ENCODE results near the gene TLR10. TPM values are rescaled to one million over a fixed set of nuclear protein-coding genes. Genes with fewer than 3 reads are reported as not detected.
"Not testable (repeated sequence)": the region's sequence is repeated elsewhere in the genome, so short reads cannot be mapped to it uniquely, and the experiment has no call there.

TLR10 gene
- polyA plus RNA-seq, 12 donors = 0.14 to 3.1 (median 0.35) TPM; not detected in 2

- no peak for DNase-seq
Observed at GRCh38 chr4:38802561-38803355, 20.0 kb upstream of the TLR10 start.

GRCh38 chr4:38800961-38801450 is 18.2 kb upstream of the TLR10 start:
- DNase-seq = no peak

GRCh38 chr4:38800366-38800765 is 17.6 kb upstream of the TLR10 start:
- DNase-seq = no peak

- no peak for DNase-seq
Observed at GRCh38 chr4:38795087-38795486, 12.3 kb upstream of the TLR10 start.

- DNase-seq = no peak
Observed at GRCh38 chr4:38794051-38794450, 11.3 kb upstream of the TLR10 start.

GRCh38 chr4:38791010-38791409 is 8.2 kb upstream of the TLR10 start:
- DNase-seq = no peak

- no peak for DNase-seq
Observed at GRCh38 chr4:38788317-38788716, 5.5 kb upstream of the TLR10 start.

GRCh38 chr4:38787693-38788092 is 4.9 kb upstream of the TLR10 start:
- no peak for DNase-seq

GRCh38 chr4:38785901-38786402 is 3.2 kb upstream of the TLR10 start:
- no peak for DNase-seq

- DNase-seq = no peak
Observed at GRCh38 chr4:38785041-38785790, 2.4 kb upstream of the TLR10 start.

GRCh38 chr4:38784141-38784540 is 1.4 kb upstream of the TLR10 start:
- DNase-seq = no peak

- no peak for DNase-seq
Observed at GRCh38 chr4:38783109-38783460, 295 bp upstream of the TLR10 start.

GRCh38 chr4:38781854-38782261 is 932 bp downstream of the TLR10 start:
- no peak for DNase-seq

- no peak for DNase-seq
Observed at GRCh38 chr4:38780833-38781484, 1.8 kb downstream of the TLR10 start.

- DNase-seq = no peak
Observed at GRCh38 chr4:38779790-38780189, 3.0 kb downstream of the TLR10 start.

- not testable (repeated sequence) for DNase-seq
Observed at GRCh38 chr4:38777925-38778324, 4.9 kb downstream of the TLR10 start.

- DNase-seq = no peak
Observed at GRCh38 chr4:38775326-38775725, 7.5 kb downstream of the TLR10 start.

- no peak for DNase-seq
Observed at GRCh38 chr4:38774181-38774955, 8.4 kb downstream of the TLR10 start.

GRCh38 chr4:38770281-38770680 is 12.5 kb downstream of the TLR10 start:
- DNase-seq = not testable (repeated sequence)

- no peak for DNase-seq
Observed at GRCh38 chr4:38769857-38770256, 12.9 kb downstream of the TLR10 start.

- no peak for DNase-seq
Observed at GRCh38 chr4:38769441-38769840, 13.3 kb downstream of the TLR10 start.

- DNase-seq = no peak
Observed at GRCh38 chr4:38768968-38769394, 13.8 kb downstream of the TLR10 start.

All from muscle of arm (tissue), 12 donors.